Adrenal gland (tissue), 5 donors: ENCODE results near the gene LARGE1.

Experiments
- POLR2A ChIP-seq, 2 donors: fragments of 450-650 bp; IDR thresholded peaks; one replicate each; pipeline ENCODE4 v1.6.1; 2017; ENCODE audit warnings: antibody characterized with exemption in 2 of 2, mild to moderate bottlenecking in 2 of 2, moderate library complexity in 1 of 2
- TF ChIP-seq, protein P1 (sequence below), 6 experiments: fragments of 450-650 bp in 4 of 6; fragments of 200-600 bp in 2 of 6; sonication (generic) in 1 of 6; IDR thresholded peaks; 1 replicate in 5 of 6; 2 replicates in 1 of 6; pipeline versions ENCODE4 v1.5.1 to v1.8.0; 2016 to 2021; ENCODE audit warnings: antibody characterized with exemption in 6 of 6, mild to moderate bottlenecking in 2 of 6, moderate library complexity in 1 of 6
- donor health status: DM: no; HTN: no; CAD: no.

DNA sequence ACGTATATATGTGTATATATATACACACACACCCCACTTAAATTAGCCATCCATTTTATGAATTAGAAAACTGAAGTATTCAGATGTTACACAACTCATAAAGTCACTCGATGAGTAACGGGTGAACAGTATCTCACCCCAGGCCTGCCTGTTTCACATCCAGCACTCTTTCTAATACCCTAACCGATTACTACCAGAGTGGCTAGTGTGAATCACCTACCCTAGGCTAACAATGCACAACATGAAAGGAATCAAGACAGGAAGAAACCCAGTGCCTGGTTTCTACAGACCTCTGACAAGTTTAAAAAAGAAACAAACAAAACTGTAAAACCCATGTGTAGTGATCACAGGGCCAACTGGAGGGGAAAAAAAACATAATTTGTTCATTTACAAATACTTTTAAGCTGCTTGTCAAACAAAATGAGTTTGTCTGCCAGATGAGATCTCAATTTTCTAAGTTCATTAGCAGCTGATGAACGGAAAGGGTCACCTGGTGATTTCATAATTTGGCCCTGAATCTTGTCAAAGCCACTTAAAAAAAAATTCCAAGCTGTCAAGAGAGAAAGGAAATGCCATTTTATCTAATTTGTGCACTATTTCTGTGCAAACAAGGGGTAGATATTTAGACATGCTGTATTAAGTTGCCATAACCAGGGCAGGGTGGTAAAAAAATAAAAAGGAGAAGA is 134.8 kb downstream of the LARGE1 start:
- TF ChIP-seq POLR2A (IDR thresholded peaks at IDR 0.05), result no peak
- TF ChIP-seq, protein P1, sequence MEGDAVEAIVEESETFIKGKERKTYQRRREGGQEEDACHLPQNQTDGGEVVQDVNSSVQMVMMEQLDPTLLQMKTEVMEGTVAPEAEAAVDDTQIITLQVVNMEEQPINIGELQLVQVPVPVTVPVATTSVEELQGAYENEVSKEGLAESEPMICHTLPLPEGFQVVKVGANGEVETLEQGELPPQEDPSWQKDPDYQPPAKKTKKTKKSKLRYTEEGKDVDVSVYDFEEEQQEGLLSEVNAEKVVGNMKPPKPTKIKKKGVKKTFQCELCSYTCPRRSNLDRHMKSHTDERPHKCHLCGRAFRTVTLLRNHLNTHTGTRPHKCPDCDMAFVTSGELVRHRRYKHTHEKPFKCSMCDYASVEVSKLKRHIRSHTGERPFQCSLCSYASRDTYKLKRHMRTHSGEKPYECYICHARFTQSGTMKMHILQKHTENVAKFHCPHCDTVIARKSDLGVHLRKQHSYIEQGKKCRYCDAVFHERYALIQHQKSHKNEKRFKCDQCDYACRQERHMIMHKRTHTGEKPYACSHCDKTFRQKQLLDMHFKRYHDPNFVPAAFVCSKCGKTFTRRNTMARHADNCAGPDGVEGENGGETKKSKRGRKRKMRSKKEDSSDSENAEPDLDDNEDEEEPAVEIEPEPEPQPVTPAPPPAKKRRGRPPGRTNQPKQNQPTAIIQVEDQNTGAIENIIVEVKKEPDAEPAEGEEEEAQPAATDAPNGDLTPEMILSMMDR (IDR thresholded peaks at IDR 0.05), result no peak
